VCaP (cell line): ENCODE data around the gene MCF2L.
"Not testable (repeated sequence)": the region's sequence is repeated elsewhere in the genome, so short reads cannot be mapped to it uniquely, and the experiment has no call there.

Experiments used
- H3K27ac ChIP-seq: fragments of 450-650 bp; 2 replicates; pipeline ENCODE4 v1.5.1; 2017
- TF ChIP-seq, protein P1 (sequence below): fragments of 450-650 bp; conservative IDR thresholded peaks from 2 replicates; pipeline ENCODE4 v1.5.1; 2017; ENCODE audit warnings: mild to moderate bottlenecking, moderate library complexity

MCF2L gene

DNA sequence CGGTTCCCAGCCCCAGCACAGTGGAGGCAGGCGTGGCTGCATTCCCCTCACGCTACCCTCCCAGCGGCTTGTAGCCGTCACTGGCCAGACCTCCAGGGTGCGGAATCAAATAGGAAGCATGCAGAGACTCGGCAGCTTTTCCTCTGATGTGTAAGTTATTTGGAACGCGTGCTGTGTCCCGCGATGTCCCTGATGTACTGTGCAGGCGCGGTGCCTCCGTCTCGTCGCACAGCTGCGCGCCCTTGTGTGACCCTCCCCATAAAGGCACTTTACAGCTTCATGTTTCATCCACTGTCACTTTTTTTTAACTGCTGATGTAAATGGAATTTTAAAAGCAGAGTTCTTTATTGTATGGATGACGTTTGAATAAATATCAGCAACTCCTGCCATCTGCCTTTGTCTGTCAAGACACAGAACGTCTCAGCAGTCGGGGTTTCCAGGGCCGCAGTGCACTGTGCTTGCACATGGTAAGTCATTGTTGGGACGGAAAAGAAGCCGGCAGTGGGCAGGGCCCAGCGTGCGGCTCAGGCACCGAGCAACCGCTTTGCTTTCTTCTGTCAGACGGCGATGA, 129.2 kb downstream of the MCF2L start:
- TF ChIP-seq, protein P1, sequence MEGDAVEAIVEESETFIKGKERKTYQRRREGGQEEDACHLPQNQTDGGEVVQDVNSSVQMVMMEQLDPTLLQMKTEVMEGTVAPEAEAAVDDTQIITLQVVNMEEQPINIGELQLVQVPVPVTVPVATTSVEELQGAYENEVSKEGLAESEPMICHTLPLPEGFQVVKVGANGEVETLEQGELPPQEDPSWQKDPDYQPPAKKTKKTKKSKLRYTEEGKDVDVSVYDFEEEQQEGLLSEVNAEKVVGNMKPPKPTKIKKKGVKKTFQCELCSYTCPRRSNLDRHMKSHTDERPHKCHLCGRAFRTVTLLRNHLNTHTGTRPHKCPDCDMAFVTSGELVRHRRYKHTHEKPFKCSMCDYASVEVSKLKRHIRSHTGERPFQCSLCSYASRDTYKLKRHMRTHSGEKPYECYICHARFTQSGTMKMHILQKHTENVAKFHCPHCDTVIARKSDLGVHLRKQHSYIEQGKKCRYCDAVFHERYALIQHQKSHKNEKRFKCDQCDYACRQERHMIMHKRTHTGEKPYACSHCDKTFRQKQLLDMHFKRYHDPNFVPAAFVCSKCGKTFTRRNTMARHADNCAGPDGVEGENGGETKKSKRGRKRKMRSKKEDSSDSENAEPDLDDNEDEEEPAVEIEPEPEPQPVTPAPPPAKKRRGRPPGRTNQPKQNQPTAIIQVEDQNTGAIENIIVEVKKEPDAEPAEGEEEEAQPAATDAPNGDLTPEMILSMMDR: no peak
- no peak overlapping the region for H3K27ac ChIP-seq

DNA sequence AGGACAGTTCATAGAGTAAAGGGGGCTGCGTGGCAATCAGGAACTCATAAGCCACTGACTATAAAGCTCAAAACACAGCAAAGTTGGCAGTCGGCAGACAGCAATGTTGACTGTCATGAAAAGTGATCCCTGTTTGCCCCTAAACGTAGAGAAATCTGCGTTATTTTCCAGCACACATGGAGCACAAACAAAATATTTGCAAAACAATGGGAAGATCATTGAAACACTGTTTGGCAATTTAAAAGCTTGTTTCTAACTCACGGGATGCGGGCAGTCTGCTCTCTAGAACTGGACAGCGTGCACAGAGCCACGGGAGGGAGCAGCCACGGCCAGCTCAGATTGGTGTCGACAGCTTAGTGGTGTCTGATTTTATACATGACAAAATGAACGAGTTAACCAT, 130.1 kb downstream of the MCF2L start:
- TF ChIP-seq, protein P1: no peak
- H3K27ac ChIP-seq: no peak overlapping the region

DNA sequence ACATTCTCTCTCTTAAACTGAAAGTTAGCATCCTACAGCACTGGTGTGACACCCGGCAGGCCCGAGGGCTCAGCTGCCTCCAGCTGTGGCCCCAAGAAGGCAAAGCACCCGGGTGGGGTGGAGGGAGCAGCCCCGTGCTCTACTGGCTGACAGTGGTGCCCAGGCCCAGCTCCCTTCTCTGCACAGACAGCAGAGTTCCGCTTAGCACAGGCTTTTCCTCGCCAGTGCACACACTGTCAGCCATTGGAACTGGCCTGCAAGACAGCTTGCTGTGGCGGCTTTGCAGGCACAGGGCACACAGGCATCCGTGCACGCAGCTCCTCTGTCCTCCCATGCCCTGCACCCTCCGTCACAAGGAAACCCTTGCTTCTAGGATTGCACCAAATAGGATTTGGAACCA, 133.3 kb downstream of the MCF2L start:
- H3K27ac ChIP-seq: not testable (repeated sequence)

DNA sequence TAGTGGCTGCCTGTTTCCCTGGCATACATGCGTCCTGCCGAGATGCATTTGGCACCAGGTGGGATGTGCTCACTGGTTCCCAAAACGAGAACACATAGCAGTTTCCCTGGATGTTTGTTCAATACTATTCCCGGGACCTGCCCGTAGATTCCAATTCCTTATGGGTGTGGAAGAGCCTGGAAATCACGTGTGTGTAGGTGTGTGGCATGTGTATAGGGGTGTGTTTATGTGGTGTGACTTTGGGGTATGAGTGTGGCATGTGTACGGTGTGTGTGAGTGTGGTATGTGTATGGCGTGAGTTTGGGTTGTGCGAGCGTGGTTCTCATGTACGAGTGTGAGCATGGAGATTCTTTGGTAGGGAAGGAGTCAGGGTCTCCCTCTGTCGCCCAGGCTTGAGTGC, 133.7 kb downstream of the MCF2L start:
- TF ChIP-seq, protein P1: no peak
- no peak overlapping the region for H3K27ac ChIP-seq

DNA sequence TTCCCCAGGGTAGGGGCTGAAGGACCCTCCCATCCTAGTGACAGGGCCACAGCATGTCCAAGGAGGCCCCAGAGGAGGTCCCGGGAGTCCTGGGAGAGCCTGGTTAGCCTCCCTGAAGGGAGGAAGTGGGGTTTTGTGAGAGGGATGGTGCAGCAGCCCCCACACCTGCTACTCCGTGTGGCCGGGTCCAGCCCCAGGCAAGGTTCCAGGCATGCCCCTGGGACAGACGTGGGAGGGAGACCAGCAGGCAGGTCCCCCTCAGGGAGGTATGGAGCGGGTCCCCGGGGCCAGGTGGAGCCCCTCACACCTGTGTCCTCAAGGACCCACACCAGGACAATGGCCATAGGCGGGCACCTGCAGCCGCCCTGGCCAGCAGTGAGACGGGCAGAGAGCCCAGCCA, 134.6 kb downstream of the MCF2L start:
- TF ChIP-seq, protein P1: no peak
- no peak overlapping the region for H3K27ac ChIP-seq

DNA sequence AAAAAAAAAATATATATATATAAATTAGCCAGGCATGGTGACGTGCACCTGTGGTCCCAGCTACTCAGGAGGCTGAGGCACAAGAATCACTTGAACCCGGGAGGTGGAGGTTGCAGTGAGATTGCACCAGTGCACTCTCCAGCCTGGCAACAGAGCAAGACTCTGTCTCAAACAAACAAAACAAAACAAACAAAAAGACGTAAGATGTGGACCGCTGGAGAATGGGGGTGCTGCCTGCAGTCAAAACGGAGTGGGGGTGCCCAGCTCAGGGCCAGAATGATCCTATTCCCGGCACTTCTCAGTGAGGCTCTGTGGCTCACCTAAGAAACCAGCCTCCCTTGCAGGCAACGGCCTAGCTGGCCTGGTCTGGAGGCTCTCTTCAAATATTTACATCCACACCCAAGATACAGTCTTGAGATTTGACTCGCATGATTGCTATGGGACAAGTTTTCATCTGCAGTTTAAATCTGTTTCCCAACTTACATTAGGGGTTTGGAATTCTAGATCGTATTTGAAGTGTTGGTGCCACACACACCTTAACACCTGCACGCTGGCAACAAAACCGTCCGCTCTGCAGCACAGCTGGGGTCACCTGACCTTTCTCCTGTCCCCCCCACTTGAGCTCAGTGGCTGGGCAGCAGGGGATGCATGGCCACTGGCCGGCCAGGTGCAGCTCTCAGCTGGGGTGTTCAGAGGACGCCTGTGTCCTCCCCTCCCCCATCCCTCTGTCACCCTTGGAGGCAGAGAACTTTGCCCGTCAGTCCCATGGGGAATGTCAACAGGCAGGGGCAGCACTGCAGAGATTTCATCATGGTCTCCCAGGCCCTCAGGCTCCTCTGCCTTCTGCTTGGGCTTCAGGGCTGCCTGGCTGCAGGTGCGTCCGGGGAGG, 136.3 kb downstream of the MCF2L start, which contains the start of gene F7:
Gene F7 (plus strand): TSS at position 760 of the 889 bp plus-strand sequence. CDS start 51 bp downstream, at position 811.
- no peak within 1 kb of the TSS for H3K27ac ChIP-seq
- TF ChIP-seq, protein P1: no peak

DNA sequence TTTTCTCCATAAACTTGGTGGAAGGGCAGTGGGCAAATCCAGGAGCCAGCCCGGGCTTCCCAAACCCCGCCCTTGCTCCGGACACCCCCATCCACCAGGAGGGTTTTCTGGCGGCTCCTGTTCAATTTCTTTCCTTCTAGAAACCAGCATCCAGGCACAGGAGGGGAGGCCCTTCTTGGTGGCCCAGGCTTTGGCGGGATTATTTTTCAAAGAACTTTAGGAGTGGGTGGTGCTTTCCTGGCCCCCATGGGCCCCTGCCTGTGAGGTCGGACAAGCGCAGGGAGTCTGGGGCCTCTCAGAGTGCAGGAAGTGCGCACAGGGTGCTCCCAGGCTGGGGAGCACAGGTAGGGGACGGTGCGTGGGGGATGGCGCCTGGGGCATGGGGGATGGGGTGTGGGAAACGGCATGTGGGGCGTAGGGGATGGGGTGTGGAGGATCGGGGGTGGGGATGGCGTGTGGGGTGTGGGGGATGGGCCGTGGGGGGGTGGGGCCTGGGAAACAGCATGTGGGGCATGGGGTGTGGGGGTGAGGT, 137.0 kb downstream of the MCF2L start:
- no peak overlapping the region for H3K27ac ChIP-seq

More for the DNA sequence above, 137.0 kb downstream of the MCF2L start:
- TF ChIP-seq, protein P1: no peak
